Esophagus squamous epithelium (tissue), 4 donors: ENCODE data around the gene FBXO2.

Experiments
- POLR2A ChIP-seq, 4 donors: fragments of 450-650 bp; IDR thresholded peaks; one replicate each; pipeline ENCODE4 v1.6.1; 2017; ENCODE audit warnings: antibody characterized with exemption in 4 of 4, mild to moderate bottlenecking in 4 of 4, moderate library complexity in 3 of 4
- TF ChIP-seq, protein P1 (sequence below), 6 experiments: fragments of 450-650 bp in 4 of 6; fragments of 200-600 bp in 2 of 6; sonication (generic) in 2 of 6; IDR thresholded peaks; one replicate each; pipeline ENCODE4 v1.5.1; 2016 to 2019; ENCODE audit warnings: antibody characterized with exemption in 6 of 6, mild to moderate bottlenecking in 4 of 6, moderate library complexity in 4 of 6

DNA sequence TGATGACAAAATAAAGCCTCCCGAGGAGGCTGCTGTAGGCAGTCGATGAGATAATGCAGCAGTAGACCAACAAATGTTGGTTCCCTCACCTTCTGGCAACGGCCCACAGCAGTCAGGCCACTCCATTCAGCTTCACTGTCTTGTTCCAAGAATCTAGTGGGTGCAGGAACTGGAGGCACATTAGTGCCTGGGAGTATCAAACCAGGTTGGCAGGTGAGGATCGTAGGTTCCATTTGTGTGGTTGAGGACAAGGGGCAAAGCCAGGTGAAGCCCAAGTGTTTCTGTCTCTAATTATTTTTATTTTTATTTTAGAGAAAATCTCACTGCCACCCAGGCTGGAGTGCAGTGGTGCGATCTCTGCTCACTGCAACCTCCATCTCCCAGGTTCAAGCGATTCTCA is 13.3 kb downstream of the FBXO2 start:
- TF ChIP-seq, protein P1, sequence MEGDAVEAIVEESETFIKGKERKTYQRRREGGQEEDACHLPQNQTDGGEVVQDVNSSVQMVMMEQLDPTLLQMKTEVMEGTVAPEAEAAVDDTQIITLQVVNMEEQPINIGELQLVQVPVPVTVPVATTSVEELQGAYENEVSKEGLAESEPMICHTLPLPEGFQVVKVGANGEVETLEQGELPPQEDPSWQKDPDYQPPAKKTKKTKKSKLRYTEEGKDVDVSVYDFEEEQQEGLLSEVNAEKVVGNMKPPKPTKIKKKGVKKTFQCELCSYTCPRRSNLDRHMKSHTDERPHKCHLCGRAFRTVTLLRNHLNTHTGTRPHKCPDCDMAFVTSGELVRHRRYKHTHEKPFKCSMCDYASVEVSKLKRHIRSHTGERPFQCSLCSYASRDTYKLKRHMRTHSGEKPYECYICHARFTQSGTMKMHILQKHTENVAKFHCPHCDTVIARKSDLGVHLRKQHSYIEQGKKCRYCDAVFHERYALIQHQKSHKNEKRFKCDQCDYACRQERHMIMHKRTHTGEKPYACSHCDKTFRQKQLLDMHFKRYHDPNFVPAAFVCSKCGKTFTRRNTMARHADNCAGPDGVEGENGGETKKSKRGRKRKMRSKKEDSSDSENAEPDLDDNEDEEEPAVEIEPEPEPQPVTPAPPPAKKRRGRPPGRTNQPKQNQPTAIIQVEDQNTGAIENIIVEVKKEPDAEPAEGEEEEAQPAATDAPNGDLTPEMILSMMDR (IDR thresholded peaks at IDR 0.05): no peak
- no peak for TF ChIP-seq POLR2A (IDR thresholded peaks at IDR 0.05)
